IPS DF 6.9 (cell line): ENCODE measurements around the gene UVRAG.
"Not testable (repeated sequence)": the region's sequence is repeated elsewhere in the genome, so short reads cannot be mapped to it uniquely, and the experiment has no call there.

Experiments used
- DNase-seq: peaks from one replicate; pipeline ENCODE4 v3.0.0-alpha.2; 2013; ENCODE audit warnings: low read depth, low spot score
- H3K27ac ChIP-seq: one replicate; pipeline ENCODE4 v1.5.1; 2013; ENCODE audit warnings: low read length, control low read depth
- H3K27me3 ChIP-seq: 2 replicates; pipeline ENCODE4 v1.6.1; 2013; ENCODE audit warnings: mild to moderate bottlenecking, low read length; ENCODE audit not compliant: control insufficient read depth, insufficient read depth
- H3K36me3 ChIP-seq: 2 replicates; pipeline ENCODE4 v1.6.1; 2013; ENCODE audit warnings: low read length; ENCODE audit not compliant: control insufficient read depth, insufficient read depth
- H3K4me1 ChIP-seq: 2 replicates; pipeline ENCODE4 v1.6.1; 2013; ENCODE audit warnings: low read length; ENCODE audit not compliant: control insufficient read depth, insufficient read depth
- H3K4me3 ChIP-seq: 2 replicates; pipeline ENCODE4 v1.5.1; 2013; ENCODE audit warnings: mild to moderate bottlenecking, low read length
- H3K9me3 ChIP-seq: 2 replicates; pipeline ENCODE4 v1.6.1; 2013; ENCODE audit warnings: low read length, inconsistent platforms; ENCODE audit not compliant: control insufficient read depth, insufficient read depth
- WGBS: extraction: QIAGEN DNeasy Blood & Tissue Kit; methylation state at CpG from one replicate; pipeline ENCODE4 v1.1.7; 2013; ENCODE audit warnings: mixed read lengths, missing lambda C conversion rate; ENCODE audit not compliant: insufficient read length, insufficient coverage; 5-methylcytosine and 5-hydroxymethylcytosine counted together

UVRAG gene

DNA sequence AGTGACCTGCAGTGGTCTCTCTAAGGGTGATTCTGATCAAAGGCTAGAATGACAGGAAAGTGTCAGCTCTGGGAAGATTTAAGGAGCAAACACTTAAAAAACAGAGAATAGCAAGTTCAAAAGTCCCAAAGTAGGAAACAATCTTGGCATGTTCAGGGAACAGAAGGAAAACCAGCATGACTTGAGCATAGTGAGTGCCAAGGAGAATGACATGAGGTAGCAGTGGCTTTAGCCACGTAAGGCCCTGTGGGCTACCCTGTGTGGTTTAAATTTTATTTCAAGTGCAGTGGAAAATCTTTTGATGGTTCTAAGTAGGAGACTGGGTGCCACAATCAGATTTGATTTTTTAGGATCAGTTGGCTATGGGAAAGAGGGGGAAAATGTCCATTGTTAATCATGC, 241.9 kb downstream of the UVRAG start:
- no CpG with 5 or more reads among the region's 1 CpG for WGBS
- no peak for DNase-seq

DNA sequence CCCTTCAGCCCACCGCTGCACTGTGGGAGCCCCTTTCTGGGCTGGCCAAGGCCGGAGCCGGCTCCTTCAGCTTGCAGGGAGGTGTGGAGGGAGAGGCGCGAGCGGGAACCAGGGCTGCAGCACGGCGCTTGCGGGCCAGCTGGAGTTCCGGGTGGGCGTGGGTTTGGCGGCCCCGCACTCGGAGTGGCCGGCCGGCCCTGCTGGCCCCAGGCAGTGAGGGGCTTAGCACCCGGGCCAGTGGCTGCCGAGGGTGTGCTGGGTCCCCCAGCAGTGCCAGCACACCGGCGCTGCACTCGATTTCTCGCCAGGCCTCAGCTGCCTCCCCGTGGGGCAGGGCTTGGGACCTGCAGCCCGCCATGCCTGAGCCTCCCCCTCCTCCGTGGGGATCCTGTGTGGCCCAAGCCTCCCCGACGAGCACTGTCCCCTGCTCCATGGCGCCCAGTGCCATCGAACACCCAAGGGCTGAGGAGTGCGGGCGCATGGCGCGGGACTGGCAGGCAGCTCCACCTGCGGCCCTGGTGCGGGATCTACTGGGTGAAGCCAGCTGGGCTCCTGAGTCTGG, 245.5 kb downstream of the UVRAG start:
- H3K36me3 ChIP-seq, H3K9me3 ChIP-seq, H3K4me1 ChIP-seq, H3K27ac ChIP-seq, DNase-seq, H3K27me3 ChIP-seq, H3K4me3 ChIP-seq: not testable (repeated sequence)
- no CpG with 5 or more reads among the region's 35 CpGs for WGBS

More for the DNA sequence above, 241.9 kb downstream of the UVRAG start:
- peaks cover 3% of the 10 kb centered on the region; the same call in 1 of the 2 replicates for H3K36me3 ChIP-seq
- H3K9me3 ChIP-seq, result no peaks in the 10 kb centered on the region
- no peak overlapping the region for H3K27ac ChIP-seq
- H3K4me1 ChIP-seq, result peaks cover under 1% of the 10 kb centered on the region; the same call in 1 of the 2 replicates
- H3K4me3 ChIP-seq, result no peak overlapping the region
- H3K27me3 ChIP-seq, result no peaks in the 10 kb centered on the region

DNA sequence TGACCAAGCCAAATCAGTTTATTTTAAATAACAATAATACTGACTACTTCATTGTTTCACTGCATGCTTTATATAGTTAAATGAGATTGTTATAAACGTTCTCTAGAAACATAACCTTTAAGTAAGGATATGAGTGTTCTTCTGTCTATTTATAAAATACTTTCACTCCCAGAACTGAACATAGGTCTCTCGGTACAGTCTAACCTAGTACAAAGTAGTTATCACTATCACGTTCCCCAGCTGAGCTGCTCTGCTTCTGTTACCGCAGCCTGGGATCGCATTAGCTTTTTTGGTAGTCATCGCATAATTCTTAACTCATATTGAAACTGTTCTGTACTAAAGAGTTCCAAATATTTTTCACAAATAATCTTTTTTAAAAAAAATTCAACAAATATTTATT, 247.7 kb downstream of the UVRAG start:
- H3K9me3 ChIP-seq, result no peaks in the 10 kb centered on the region
- 100% methylated on average over 1 of the region's 6 CpGs for WGBS
- H3K4me3 ChIP-seq, result no peak overlapping the region
- H3K27me3 ChIP-seq, result no peaks in the 10 kb centered on the region
- no peak for DNase-seq
- no peak overlapping the region for H3K27ac ChIP-seq
- no peaks in the 10 kb centered on the region; the same call in 1 of the 2 replicates for H3K36me3 ChIP-seq
- H3K4me1 ChIP-seq, result no peaks in the 10 kb centered on the region; the same call in 1 of the 2 replicates

DNA sequence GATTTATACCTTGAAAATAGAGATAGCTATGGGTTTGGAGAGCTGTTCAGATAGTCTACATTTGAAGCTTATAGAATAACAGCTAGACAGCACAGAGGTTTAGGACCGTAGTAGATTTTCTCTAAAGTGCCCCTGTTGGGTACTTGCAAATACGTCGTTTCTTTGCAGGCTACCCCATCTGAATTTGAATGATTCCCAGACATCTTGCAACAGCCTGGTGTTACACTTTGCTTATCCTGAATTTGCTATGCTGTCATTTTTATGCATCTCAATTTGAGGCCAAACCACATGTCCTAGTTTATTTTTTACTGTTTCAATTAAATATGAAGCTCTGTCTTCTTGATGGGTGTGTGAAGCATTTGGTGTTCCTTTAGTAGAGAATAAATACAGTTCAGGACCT, 249.2 kb downstream of the UVRAG start:
- Histone ChIP-seq H3K36me3 (no peaks in the 10 kb centered on the region; the same call in 1 of the 2 replicates), H3K27me3 (no peaks in the 10 kb centered on the region), H3K4me1 (no peaks in the 10 kb centered on the region), H3K27ac (no peak overlapping the region), H3K4me3 (no peak overlapping the region), H3K9me3 (no peaks in the 10 kb centered on the region)
- no CpG with 5 or more reads among the region's 3 CpGs for WGBS
- DNase-seq, result no peak

DNA sequence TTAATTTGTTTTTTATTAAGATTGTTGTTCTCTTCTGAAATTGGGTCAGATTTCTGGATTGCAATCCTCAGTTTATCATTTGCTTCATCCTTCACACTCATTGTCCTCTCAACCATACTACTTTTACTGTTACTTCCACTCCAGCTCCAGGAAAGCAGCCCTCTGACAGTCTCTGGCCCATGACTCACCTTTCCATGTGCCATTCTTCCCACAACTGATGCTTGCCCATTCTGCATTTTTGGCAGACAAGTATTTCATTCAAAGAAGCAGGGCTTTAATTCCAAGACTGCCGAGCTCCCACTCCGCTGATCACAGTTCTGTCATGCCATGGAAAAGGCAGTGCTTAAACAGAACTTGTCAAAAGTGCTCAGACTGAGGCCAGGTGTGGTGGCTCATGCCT, 252.1 kb downstream of the UVRAG start:
- no CpG with 5 or more reads among the region's 2 CpGs for WGBS
- H3K4me3 ChIP-seq, result no peak overlapping the region
- H3K27ac ChIP-seq, result no peak overlapping the region
- no peaks in the 10 kb centered on the region for H3K27me3 ChIP-seq
- DNase-seq, result no peak
- H3K4me1 ChIP-seq, result no peaks in the 10 kb centered on the region
- H3K36me3 ChIP-seq, result no peaks in the 10 kb centered on the region
- no peaks in the 10 kb centered on the region for H3K9me3 ChIP-seq

DNA sequence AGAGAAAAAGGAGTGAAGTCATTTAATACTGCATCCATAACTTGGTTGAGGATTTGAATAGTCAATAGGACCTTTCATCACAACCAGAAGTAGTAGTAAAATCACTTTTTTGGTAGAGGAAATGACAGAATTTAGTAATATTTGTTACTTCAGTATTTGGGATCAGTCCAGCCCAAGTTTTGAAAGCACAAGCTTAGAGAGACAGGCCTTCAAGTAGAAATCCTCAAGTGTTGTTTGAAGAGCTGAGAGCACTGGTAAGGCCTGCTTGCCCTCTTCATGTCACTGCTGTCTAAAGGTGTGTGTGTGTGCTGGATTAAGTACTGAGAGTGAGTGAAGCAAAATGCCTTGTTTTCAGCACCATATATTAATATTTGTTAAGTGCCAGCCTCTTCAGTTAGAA, 254.0 kb downstream of the UVRAG start:
- Histone ChIP-seq H3K27ac (no peak overlapping the region), H3K36me3 (no peaks in the 10 kb centered on the region), H3K9me3 (no peaks in the 10 kb centered on the region), H3K4me1 (no peaks in the 10 kb centered on the region), H3K4me3 (no peak overlapping the region), H3K27me3 (no peaks in the 10 kb centered on the region)
- no peak for DNase-seq

DNA sequence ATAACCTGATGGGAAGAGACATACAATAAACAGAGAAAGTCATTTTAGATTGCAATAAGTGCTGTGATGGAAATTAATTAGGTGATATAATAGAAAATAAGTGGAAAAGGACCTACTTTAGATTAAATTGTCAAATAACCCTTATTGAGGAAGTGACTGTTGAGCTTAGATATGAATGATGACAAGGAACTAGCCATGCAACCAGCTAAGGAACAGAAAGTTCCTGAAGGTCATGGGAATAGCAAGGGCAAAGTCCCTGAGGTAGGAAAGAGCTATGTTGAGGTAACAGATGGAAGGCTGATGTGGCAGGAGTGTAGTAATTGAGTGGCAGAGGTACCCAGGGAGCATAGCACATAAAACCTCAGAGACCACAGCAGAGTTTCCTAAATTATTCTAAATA, 256.1 kb downstream of the UVRAG start:
- Histone ChIP-seq H3K27ac (no peak overlapping the region), H3K4me1 (no peaks in the 10 kb centered on the region), H3K9me3 (no peaks in the 10 kb centered on the region), H3K4me3 (no peak overlapping the region), H3K36me3 (no peaks in the 10 kb centered on the region), H3K27me3 (no peaks in the 10 kb centered on the region)
- no peak for DNase-seq

DNA sequence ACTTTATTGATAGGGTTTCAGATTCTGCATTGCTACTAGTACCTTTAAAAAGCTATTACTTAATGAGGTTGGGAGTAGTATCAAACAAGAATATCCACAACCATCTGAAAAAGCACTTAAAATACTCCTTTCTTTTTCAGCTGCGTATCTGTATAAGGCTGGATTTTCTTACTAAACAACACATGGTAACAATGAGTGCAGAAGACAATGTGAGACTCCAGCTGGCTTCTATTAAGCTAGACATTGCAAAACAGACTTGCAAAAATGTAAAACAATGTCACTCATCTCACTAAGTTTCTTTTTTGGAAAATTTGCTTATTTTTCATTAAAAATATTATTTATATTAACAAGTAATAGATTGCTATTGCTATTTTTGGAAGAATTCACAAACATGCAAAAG, 258.7 kb downstream of the UVRAG start:
- WGBS, result no CpG with 5 or more reads among the region's 1 CpG
- Histone ChIP-seq H3K36me3 (no peaks in the 10 kb centered on the region), H3K27me3 (no peaks in the 10 kb centered on the region), H3K4me3 (no peak overlapping the region), H3K4me1 (no peaks in the 10 kb centered on the region), H3K27ac (no peak overlapping the region), H3K9me3 (no peaks in the 10 kb centered on the region)
- no peak for DNase-seq

DNA sequence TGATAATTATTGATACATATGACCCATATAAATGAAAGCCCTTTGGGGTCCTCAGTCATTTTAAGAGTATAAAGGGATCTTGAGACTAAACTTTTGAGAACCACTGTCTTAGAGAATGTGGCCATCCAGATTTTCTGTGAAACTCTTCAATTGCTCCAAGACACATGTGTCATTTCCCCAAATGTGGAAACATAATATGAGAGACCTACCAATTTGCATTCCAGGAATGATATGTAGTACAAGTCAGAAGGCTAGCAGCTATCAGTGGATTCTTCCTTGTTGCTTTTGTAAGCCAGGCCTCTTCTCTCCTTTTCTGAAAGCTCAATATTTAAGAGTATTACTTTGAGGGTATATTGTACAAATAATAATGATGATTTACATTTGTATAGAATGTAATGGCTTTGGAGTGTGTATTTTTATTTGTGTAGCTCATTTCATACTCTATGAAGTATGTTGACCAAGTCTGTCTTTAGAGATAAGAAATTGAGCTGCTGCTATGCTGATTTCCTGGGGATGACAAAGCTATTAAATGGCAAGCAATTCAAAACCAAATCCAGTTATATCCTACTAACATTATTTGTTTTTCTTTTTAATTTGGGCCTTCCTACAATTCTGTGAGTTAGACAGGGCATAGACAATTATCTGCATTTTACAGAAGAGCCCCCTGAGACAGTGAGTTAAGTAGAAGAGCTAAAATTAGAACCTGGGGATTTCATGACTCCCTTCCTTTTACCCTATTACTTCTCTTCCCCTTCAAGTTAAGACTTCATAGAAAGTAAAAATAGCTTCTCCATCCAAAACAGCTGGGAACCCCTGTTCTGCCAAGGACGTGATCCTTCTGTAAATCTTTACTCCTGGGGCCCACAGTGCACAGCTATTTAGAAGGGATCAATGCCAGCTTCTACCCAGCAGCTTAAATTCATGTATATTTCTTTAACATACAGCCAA, 259.4 kb downstream of the UVRAG start:
- no peak for DNase-seq
- Histone ChIP-seq H3K27ac (no peak overlapping the region), H3K36me3 (no peaks in the 10 kb centered on the region), H3K27me3 (no peaks in the 10 kb centered on the region), H3K9me3 (no peaks in the 10 kb centered on the region), H3K4me3 (no peak overlapping the region), H3K4me1 (no peaks in the 10 kb centered on the region)
- WGBS, result no CpG with 5 or more reads among the region's 1 CpG

DNA sequence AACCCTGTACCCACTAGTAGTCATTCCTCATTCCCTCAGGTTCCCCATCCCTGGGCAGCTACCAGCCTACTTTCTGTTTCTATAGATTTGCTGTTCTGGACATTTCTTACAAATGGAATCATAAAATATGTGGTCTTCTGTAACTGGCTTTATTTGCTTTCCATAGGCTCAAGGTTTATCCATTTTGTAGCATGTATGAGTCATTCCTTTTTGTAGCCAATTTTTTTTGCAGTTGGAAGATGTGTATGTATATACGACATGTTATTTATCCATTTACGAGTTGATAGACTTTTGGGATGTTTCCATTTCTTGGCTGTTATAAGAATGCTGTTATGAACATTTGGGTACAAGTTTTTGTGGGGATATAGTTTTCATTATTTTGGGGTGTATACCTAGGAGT, 260.7 kb downstream of the UVRAG start:
- no peaks in the 10 kb centered on the region for H3K9me3 ChIP-seq
- H3K27me3 ChIP-seq, result no peaks in the 10 kb centered on the region
- H3K4me3 ChIP-seq, result no peak overlapping the region
- no peak for DNase-seq
- H3K27ac ChIP-seq, result no peak overlapping the region
- H3K4me1 ChIP-seq, result no peaks in the 10 kb centered on the region
- H3K36me3 ChIP-seq, result no peaks in the 10 kb centered on the region
- WGBS, result no CpG with 5 or more reads among the region's 2 CpGs

DNA sequence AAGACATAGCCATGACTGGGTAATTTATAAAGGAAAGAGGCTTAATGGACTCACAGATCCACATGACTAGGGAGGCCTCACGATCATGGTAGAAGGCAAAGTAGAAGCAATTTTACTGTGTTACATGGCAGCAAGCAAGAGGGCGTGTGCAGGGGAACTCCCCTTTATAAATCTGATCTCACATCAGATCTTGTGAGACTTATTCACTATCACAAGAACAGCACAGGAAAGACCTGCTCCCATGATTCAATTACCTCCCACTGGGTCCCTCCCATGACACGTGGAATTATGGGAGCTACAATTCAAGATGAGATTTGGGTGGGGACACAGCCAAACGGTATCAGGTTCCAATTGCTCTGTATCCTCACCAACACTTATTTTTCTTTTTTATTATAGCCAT, 261.2 kb downstream of the UVRAG start:
- H3K4me1 ChIP-seq, H3K9me3 ChIP-seq, H3K4me3 ChIP-seq, H3K27ac ChIP-seq, H3K36me3 ChIP-seq, H3K27me3 ChIP-seq, DNase-seq: not testable (repeated sequence)
- no CpG with 5 or more reads among the region's 4 CpGs for WGBS
